ENCODE data around the gene VPS4B. TPM values are rescaled to one million over a fixed set of nuclear protein-coding genes. Genes with fewer than 3 reads are reported as not detected.

Gene VPS4B
- total and polyA plus RNA-seq, 2 experiments from 2014 or later = 30.2 to 49.4 TPM

DNA sequence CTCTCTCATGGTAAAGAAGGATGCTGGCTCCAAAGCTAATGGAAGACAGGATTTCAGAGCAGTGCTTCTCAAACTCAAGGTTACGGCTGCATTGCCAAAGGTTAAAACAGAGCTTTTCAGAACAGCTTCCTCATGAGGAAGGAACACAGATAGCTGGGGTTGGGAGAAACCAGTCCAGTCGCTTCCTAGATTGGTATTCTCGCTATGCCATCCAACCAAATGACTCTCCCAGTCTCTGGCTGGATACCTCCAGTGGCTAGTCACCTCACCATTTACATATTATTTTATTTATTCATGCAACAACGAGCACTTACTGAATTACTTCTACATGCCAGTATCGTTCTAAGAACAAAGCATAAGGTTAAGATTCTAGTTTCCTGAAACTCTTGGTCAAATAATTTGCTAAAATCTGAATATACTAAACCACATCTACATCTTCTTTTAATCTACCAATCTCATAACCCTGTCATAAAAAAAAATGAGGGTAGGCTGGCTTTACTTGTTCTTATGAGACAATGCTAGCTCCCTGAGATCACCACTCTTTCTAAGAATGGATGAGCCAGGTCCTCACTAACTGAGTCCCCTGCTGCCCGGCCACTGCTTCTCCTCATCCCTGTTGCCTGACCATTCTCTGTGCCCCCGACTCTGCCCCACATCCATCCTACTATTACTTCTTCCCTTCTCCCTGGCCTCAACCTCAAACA, 75.6 kb downstream of the VPS4B start (continued):
- TF ChIP-seq, protein P1, sequence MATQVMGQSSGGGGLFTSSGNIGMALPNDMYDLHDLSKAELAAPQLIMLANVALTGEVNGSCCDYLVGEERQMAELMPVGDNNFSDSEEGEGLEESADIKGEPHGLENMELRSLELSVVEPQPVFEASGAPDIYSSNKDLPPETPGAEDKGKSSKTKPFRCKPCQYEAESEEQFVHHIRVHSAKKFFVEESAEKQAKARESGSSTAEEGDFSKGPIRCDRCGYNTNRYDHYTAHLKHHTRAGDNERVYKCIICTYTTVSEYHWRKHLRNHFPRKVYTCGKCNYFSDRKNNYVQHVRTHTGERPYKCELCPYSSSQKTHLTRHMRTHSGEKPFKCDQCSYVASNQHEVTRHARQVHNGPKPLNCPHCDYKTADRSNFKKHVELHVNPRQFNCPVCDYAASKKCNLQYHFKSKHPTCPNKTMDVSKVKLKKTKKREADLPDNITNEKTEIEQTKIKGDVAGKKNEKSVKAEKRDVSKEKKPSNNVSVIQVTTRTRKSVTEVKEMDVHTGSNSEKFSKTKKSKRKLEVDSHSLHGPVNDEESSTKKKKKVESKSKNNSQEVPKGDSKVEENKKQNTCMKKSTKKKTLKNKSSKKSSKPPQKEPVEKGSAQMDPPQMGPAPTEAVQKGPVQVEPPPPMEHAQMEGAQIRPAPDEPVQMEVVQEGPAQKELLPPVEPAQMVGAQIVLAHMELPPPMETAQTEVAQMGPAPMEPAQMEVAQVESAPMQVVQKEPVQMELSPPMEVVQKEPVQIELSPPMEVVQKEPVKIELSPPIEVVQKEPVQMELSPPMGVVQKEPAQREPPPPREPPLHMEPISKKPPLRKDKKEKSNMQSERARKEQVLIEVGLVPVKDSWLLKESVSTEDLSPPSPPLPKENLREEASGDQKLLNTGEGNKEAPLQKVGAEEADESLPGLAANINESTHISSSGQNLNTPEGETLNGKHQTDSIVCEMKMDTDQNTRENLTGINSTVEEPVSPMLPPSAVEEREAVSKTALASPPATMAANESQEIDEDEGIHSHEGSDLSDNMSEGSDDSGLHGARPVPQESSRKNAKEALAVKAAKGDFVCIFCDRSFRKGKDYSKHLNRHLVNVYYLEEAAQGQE (IDR thresholded peaks at IDR 0.05; ENCODE audit: unreplicated experiment) = no peak
- TF ChIP-seq ZNF114 (CRISPR knock-in tag; IDR thresholded peaks at IDR 0.05) (no peak), STAT1 (IDR thresholded peaks at IDR 0.05; ENCODE audit: unreplicated experiment) (no peak), CREB1 (CRISPR knock-in tag; IDR thresholded peaks at IDR 0.05; ENCODE audit: low read depth) (no peak), POLR2AphosphoS5 (IDR thresholded peaks at IDR 0.05; ENCODE audit: low read depth) (no peak), EZH2phosphoT487 (IDR thresholded peaks at IDR 0.05; ENCODE audit: unreplicated experiment) (no peak)
- TF ChIP-seq, protein P2, sequence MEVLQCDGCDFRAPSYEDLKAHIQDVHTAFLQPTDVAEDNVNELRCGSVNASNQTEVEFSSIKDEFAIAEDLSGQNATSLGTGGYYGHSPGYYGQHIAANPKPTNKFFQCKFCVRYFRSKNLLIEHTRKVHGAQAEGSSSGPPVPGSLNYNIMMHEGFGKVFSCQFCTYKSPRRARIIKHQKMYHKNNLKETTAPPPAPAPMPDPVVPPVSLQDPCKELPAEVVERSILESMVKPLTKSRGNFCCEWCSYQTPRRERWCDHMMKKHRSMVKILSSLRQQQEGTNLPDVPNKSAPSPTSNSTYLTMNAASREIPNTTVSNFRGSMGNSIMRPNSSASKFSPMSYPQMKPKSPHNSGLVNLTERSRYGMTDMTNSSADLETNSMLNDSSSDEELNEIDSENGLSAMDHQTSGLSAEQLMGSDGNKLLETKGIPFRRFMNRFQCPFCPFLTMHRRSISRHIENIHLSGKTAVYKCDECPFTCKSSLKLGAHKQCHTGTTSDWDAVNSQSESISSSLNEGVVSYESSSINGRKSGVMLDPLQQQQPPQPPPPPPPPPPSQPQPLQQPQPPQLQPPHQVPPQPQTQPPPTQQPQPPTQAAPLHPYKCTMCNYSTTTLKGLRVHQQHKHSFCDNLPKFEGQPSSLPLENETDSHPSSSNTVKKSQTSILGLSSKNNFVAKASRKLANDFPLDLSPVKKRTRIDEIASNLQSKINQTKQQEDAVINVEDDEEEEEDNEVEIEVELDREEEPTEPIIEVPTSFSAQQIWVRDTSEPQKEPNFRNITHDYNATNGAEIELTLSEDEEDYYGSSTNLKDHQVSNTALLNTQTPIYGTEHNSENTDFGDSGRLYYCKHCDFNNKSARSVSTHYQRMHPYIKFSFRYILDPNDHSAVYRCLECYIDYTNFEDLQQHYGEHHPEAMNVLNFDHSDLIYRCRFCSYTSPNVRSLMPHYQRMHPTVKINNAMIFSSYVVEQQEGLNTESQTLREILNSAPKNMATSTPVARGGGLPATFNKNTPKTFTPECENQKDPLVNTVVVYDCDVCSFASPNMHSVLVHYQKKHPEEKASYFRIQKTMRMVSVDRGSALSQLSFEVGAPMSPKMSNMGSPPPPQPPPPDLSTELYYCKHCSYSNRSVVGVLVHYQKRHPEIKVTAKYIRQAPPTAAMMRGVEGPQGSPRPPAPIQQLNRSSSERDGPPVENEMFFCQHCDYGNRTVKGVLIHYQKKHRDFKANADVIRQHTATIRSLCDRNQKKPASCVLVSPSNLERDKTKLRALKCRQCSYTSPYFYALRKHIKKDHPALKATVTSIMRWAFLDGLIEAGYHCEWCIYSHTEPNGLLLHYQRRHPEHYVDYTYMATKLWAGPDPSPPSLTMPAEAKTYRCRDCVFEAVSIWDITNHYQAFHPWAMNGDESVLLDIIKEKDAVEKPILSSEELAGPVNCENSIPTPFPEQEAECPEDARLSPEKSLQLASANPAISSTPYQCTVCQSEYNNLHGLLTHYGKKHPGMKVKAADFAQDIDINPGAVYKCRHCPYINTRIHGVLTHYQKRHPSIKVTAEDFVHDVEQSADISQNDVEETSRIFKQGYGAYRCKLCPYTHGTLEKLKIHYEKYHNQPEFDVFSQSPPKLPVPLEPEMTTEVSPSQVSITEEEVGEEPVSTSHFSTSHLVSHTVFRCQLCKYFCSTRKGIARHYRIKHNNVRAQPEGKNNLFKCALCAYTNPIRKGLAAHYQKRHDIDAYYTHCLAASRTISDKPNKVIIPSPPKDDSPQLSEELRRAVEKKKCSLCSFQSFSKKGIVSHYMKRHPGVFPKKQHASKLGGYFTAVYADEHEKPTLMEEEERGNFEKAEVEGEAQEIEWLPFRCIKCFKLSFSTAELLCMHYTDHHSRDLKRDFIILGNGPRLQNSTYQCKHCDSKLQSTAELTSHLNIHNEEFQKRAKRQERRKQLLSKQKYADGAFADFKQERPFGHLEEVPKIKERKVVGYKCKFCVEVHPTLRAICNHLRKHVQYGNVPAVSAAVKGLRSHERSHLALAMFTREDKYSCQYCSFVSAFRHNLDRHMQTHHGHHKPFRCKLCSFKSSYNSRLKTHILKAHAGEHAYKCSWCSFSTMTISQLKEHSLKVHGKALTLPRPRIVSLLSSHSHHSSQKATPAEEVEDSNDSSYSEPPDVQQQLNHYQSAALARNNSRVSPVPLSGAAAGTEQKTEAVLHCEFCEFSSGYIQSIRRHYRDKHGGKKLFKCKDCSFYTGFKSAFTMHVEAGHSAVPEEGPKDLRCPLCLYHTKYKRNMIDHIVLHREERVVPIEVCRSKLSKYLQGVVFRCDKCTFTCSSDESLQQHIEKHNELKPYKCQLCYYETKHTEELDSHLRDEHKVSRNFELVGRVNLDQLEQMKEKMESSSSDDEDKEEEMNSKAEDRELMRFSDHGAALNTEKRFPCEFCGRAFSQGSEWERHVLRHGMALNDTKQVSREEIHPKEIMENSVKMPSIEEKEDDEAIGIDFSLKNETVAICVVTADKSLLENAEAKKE (CRISPR knock-in tag; IDR thresholded peaks at IDR 0.05) = no peak

All from GM23338 (cell line).